ENCODE data around the gene RAB11FIP5. TPM values are rescaled to one million over a fixed set of nuclear protein-coding genes. Genes with fewer than 3 reads are reported as not detected.

The RAB11FIP5 gene
- total and polyA plus RNA-seq, 2 donors (not counting 3 experiments of a cell fraction or from before 2014, with no cell fraction given) = 36.6 to 47.0 TPM

DNA sequence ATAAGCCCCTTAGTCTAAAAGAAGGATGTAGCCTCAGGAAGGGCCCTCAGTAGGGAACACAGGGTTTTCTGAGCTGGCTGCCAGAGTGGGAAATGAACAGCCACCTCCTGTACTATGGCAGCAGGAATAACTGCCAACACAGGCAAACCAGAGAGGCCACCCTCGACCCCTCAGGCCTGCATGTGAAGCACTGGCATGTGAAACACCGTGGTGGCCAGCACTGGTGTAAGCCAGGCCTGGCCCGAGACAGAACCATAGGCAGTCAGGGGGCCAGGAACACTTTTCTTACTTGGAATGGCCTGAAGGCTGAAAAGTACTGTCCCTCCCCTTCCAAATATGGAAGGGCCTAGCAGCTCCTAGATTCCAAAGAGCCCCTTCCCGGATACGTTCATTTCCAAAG lies 69.5 kb downstream of the RAB11FIP5 start:
- no TSS peak for BruUV-seq (replicated peaks)
- POLR2A ChIA-PET = no interaction called here
- dilution Hi-C loops (cut with MboI; ENCODE audit: extremely low pct_ligation_motif_present, low sequenced_read_pairs) (no loop called here), intact Hi-C loops (cut with micrococcal nuclease) (no loop called here)
- H3K27me3 ChIP-seq (ENCODE audit: control insufficient read depth in 2 of 2, insufficient read depth in 2 of 2, low read length in 2 of 2) = no peaks in the 10 kb centered on the region
- H3K4me1 ChIP-seq (ENCODE audit: control insufficient read depth, extremely low read depth, insufficient read depth, low read length) = no peaks in the 10 kb centered on the region
- no peaks in the 10 kb centered on the region for H4K20me1 ChIP-seq (replicated peaks; ENCODE audit: control insufficient read depth, extremely low read depth, insufficient read depth, low read length)
- FAIRE-seq (no peak), DNase-seq (ENCODE audit: low read depth, low spot score) (no peak)
- no peak overlapping the region for H3K4me2 ChIP-seq (ENCODE audit: insufficient read depth, low read length)
- no peak overlapping the region for H3K9ac ChIP-seq (replicated peaks; ENCODE audit: extremely low read depth, insufficient read depth, low read length)
- H3K4me3 ChIP-seq (replicated peaks in 1 of 3; ENCODE audit: insufficient read depth in 1 of 3, low read depth in 1 of 3, low read length in 3 of 3) = no peak overlapping the region
- CTCF ChIA-PET = interaction anchor here (1.2 to 1.7 kb wide), 2 partner anchors 11 to 114 kb away, joined by 3 to 5 read pairs; no protein-coding TSS in a partner anchor
- H3K36me3 ChIP-seq (ENCODE audit: control insufficient read depth in 2 of 2, extremely low read depth in 1 of 2, insufficient read depth in 2 of 2, low read length in 2 of 2) = peaks cover 0 to 2% of the 10 kb centered on the region in 2 experiments
- H3K9me3 ChIP-seq (replicated peaks; ENCODE audit: control insufficient read depth, insufficient read depth, low read length) = no peaks in the 10 kb centered on the region
- H3K9me1 ChIP-seq (replicated peaks; ENCODE audit: control insufficient read depth, extremely low read depth, insufficient read depth, low read length) = no peaks in the 10 kb centered on the region
- TF ChIP-seq, protein P1, sequence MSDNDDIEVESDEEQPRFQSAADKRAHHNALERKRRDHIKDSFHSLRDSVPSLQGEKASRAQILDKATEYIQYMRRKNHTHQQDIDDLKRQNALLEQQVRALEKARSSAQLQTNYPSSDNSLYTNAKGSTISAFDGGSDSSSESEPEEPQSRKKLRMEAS (IDR thresholded peaks at IDR 0.05; ENCODE audit: insufficient read depth, insufficient read length) = no peak
- no peak for TF ChIP-seq GATA2 (IDR thresholded peaks at IDR 0.05; ENCODE audit: insufficient read depth, insufficient read length, low read depth, low read length)
- no peak for TF ChIP-seq MYC (IDR thresholded peaks at IDR 0.05; ENCODE audit: low read depth, low read length)
- no peak for TF ChIP-seq POLR2AphosphoS5 (IDR thresholded peaks at IDR 0.05; ENCODE audit: insufficient read depth, low read depth, low read length)
- TF ChIP-seq POLR2A (IDR thresholded peaks at IDR 0.05; ENCODE audit: low read depth, low read length) = no peak
- no peak for TF ChIP-seq CTCF (IDR thresholded peaks at IDR 0.05; ENCODE audit: extremely low read depth in 1 of 2, insufficient read depth in 1 of 2, low read depth in 1 of 2, low read length in 2 of 2)
- no peak for TF ChIP-seq EZH2 (IDR thresholded peaks at IDR 0.05; ENCODE audit: borderline replicate concordance, low read depth, low read length, severe bottlenecking)
- TF ChIP-seq JUN (IDR thresholded peaks at IDR 0.05; ENCODE audit: borderline replicate concordance, insufficient read depth, insufficient read length, low read depth) = no peak
- no peak for TF ChIP-seq FOS (IDR thresholded peaks at IDR 0.05; ENCODE audit: borderline replicate concordance, insufficient read depth, low read length)
- no peak overlapping the region for H2AFZ ChIP-seq (ENCODE audit: low read depth, low read length)
- no peaks in the 10 kb centered on the region for H3K79me2 ChIP-seq (ENCODE audit: control insufficient read depth, insufficient read depth, low read length)
- no peak overlapping the region for H3K27ac ChIP-seq (ENCODE audit: insufficient read depth, low read depth, low read length)
